H1 (cell line): ENCODE results near the gene POU2AF3. TPM values are rescaled to one million over a fixed set of nuclear protein-coding genes. Genes with fewer than 3 reads are reported as not detected.

ENCODE experiments used
- CTCF ChIA-PET: fragments of 300-600 bp; sonication (Branson Sonifier 250); formaldehyde crosslinking; loops from one replicate; lab custom pipeline; 2021; ENCODE audit not compliant: partially characterized antibody; lab: Charles Lee
- POLR2A ChIA-PET: fragments of 300-600 bp; sonication (Branson Sonifier 250); formaldehyde crosslinking; loops from one replicate; lab custom pipeline; 2021; ENCODE audit warnings: inconsistent platforms; ENCODE audit not compliant: partially characterized antibody; lab: Charles Lee
- DNase-seq, 2 experiments: peaks; one replicate each; pipeline versions ENCODE4 v3.0.0 to v3.0.0-alpha.2; 2010 to 2022; ENCODE audit warnings: low spot score in 2 of 2, low read depth in 1 of 2, mixed read lengths in 1 of 2
- FAIRE-seq: peaks from 2 replicates; lab custom pipeline; 2011; peaks lifted over from hg19 to GRCh38; lab: Jason Lieb, UNC
- H2AFZ ChIP-seq: 2 replicates; pipeline ENCODE4 v1.8.1; 2012; ENCODE audit warnings: low read length, inconsistent platforms
- H2AK5ac ChIP-seq: 2 replicates; pipeline ENCODE4 v1.6.1; 2013; ENCODE audit warnings: low read depth, low read length
- H2BK120ac ChIP-seq: replicated peaks from 2 replicates; pipeline ENCODE3; 2013; ENCODE audit warnings: low read depth, low read length, inconsistent platforms
- H2BK12ac ChIP-seq: 2 replicates; pipeline ENCODE4 v1.6.1; 2013; ENCODE audit warnings: low read depth, low read length
- H2BK15ac ChIP-seq: 2 replicates; pipeline ENCODE4 v1.6.1; 2013; ENCODE audit warnings: low read length
- H2BK20ac ChIP-seq: 2 replicates; pipeline ENCODE4 v1.6.1; 2013; ENCODE audit warnings: low read length
- H2BK5ac ChIP-seq: 2 replicates; pipeline ENCODE4 v1.6.1; 2013; ENCODE audit warnings: low read depth, low read length
- H3K14ac ChIP-seq: 2 replicates; pipeline ENCODE4 v1.6.1; 2013; ENCODE audit warnings: inconsistent platforms; ENCODE audit not compliant: insufficient read length
- H3K18ac ChIP-seq: 2 replicates; pipeline ENCODE4 v1.6.1; 2013; ENCODE audit warnings: low read length; ENCODE audit errors: extremely low read depth
- H3K23ac ChIP-seq: 2 replicates; pipeline ENCODE4 v1.6.1; 2013; ENCODE audit warnings: inconsistent platforms; ENCODE audit not compliant: insufficient read length
- H3K23me2 ChIP-seq: 2 replicates; pipeline ENCODE4 v1.6.1; 2013; ENCODE audit warnings: low read depth, low read length
- H3K27ac ChIP-seq: 2 replicates; pipeline ENCODE4 v1.6.1; 2011; ENCODE audit warnings: low read depth, low read length, inconsistent platforms
- H3K27me3 ChIP-seq, 4 experiments: replicated peaks in 1 of 4; 1 replicate in 1 of 4; 2 replicates in 3 of 4; pipeline versions ENCODE4 v1.6.1 to v1.8.1; 2011 to 2013; ENCODE audit warnings: low read length in 3 of 4, mild to moderate bottlenecking in 3 of 4, inconsistent platforms in 2 of 4, mixed read lengths in 2 of 4, moderate library complexity in 1 of 4; ENCODE audit not compliant: control insufficient read depth in 3 of 4, insufficient read depth in 3 of 4; ENCODE audit errors: extremely low read depth in 1 of 4
- H3K36me3 ChIP-seq, 4 experiments: 2 replicates each; pipeline versions ENCODE4 v1.6.1 to v1.8.1; 2011 to 2013; ENCODE audit warnings: mild to moderate bottlenecking in 4 of 4, low read length in 3 of 4, moderate library complexity in 2 of 4, control low read depth in 1 of 4, inconsistent platforms in 1 of 4; ENCODE audit not compliant: insufficient read depth in 4 of 4, control insufficient read depth in 2 of 4
- H3K4ac ChIP-seq: replicated peaks from 2 replicates; pipeline ENCODE3; 2013; ENCODE audit warnings: low read length, low read depth, mixed read lengths, inconsistent platforms; ENCODE audit not compliant: insufficient read length
- H3K4me1 ChIP-seq, 4 experiments: replicated peaks in 1 of 4; 1 replicate in 1 of 4; 2 replicates in 3 of 4; pipeline versions ENCODE4 v1.6.1 to v1.8.1; 2011 to 2013; ENCODE audit warnings: low read length in 3 of 4, inconsistent platforms in 2 of 4, mixed read lengths in 1 of 4; ENCODE audit not compliant: insufficient read depth in 4 of 4, control insufficient read depth in 3 of 4
- H3K4me2 ChIP-seq, 2 experiments: 2 replicates each; pipeline versions ENCODE4 v1.6.1 to v1.8.1; 2011 to 2013; ENCODE audit warnings: low read depth in 2 of 2, low read length in 2 of 2, control low read depth in 1 of 2, inconsistent platforms in 1 of 2, mild to moderate bottlenecking in 1 of 2; ENCODE audit not compliant: insufficient read depth in 1 of 2
- H3K4me3 ChIP-seq, 4 experiments: fragments of 200-600, 300-600 bp in 1 of 4; sonication (generic), shearing (Covaris generic), sonication (Bioruptor Twin) in 1 of 4; 2 replicates each; pipeline versions ENCODE4 v1.5.1 to v1.8.1; 2011 to 2016; ENCODE audit warnings: low read length in 4 of 4, low read depth in 3 of 4, control low read depth in 2 of 4, inconsistent platforms in 2 of 4, mild to moderate bottlenecking in 2 of 4, mixed read lengths in 1 of 4, moderate library complexity in 1 of 4; ENCODE audit not compliant: insufficient read depth in 2 of 4; ENCODE audit errors: extremely low read depth in 1 of 4
- H3K56ac ChIP-seq: replicated peaks from 2 replicates; pipeline ENCODE3; 2013; ENCODE audit warnings: low read depth, mild to moderate bottlenecking, mixed read lengths, low read length, inconsistent platforms; ENCODE audit not compliant: insufficient read length
- H3K79me1 ChIP-seq: 2 replicates; pipeline ENCODE4 v1.6.1; 2013; ENCODE audit warnings: low read depth, low read length, control low read depth
- H3K79me2 ChIP-seq, 2 experiments: 2 replicates each; pipeline versions ENCODE4 v1.6.1 to v1.8.1; 2012 to 2013; ENCODE audit warnings: low read length in 2 of 2, mild to moderate bottlenecking in 2 of 2, inconsistent platforms in 1 of 2; ENCODE audit not compliant: insufficient read depth in 2 of 2, control insufficient read depth in 1 of 2
- H3K9ac ChIP-seq, 4 experiments: replicated peaks in 1 of 4; 1 replicate in 1 of 4; 2 replicates in 3 of 4; pipeline versions ENCODE4 v1.6.1 to v1.8.1; 2011 to 2013; ENCODE audit warnings: low read depth in 3 of 4, low read length in 3 of 4, control low read depth in 2 of 4, mild to moderate bottlenecking in 2 of 4, moderate library complexity in 2 of 4, inconsistent platforms in 1 of 4; ENCODE audit errors: extremely low read depth in 1 of 4
- H3K9me3 ChIP-seq, 2 experiments: 2 replicates each; pipeline versions ENCODE4 v1.6.1 to v1.8.1; 2012 to 2013; ENCODE audit warnings: mild to moderate bottlenecking in 2 of 2, moderate library complexity in 2 of 2, control low read depth in 1 of 2, inconsistent platforms in 1 of 2, low read depth in 1 of 2, low read length in 1 of 2, mixed read lengths in 1 of 2; ENCODE audit not compliant: insufficient read depth in 2 of 2
- H4K20me1 ChIP-seq, 2 experiments: replicated peaks in 1 of 2; 2 replicates each; pipeline versions ENCODE3 to v1.8.1; 2011 to 2013; ENCODE audit warnings: inconsistent platforms in 2 of 2, low read length in 2 of 2, mild to moderate bottlenecking in 1 of 2; ENCODE audit not compliant: insufficient read depth in 2 of 2, control insufficient read depth in 1 of 2
- H4K5ac ChIP-seq: 2 replicates; pipeline ENCODE4 v1.6.1; 2013; ENCODE audit warnings: low read length, low read depth, mixed read lengths, inconsistent platforms; ENCODE audit not compliant: insufficient read length
- H4K8ac ChIP-seq: 2 replicates; pipeline ENCODE4 v1.8.0; 2013; ENCODE audit warnings: mild to moderate bottlenecking, moderate library complexity, low read length, inconsistent platforms; ENCODE audit not compliant: insufficient read depth; ENCODE audit errors: extremely low read depth
- H4K91ac ChIP-seq: replicated peaks from 2 replicates; pipeline ENCODE3; 2013; ENCODE audit warnings: low read length, mixed read lengths, inconsistent platforms; ENCODE audit not compliant: insufficient read length
- BRCA1 ChIP-seq: IDR thresholded peaks from 2 replicates; pipeline ENCODE4 v1.6.1; 2012; ENCODE audit warnings: low read depth, low read length, improper control_type of control experiment
- CREB1 ChIP-seq: IDR thresholded peaks from 2 replicates; pipeline ENCODE4 v1.6.1; 2012; ENCODE audit warnings: inconsistent platforms
- HDAC2 ChIP-seq, 2 experiments: fragments of 300-600 bp in 1 of 2; sonication (generic) in 1 of 2; IDR thresholded peaks; 2 replicates each; pipeline ENCODE4 v1.6.1; 2011 to 2012; ENCODE audit warnings: low read depth in 2 of 2, low read length in 2 of 2, mild to moderate bottlenecking in 2 of 2, moderate library complexity in 2 of 2, borderline replicate concordance in 1 of 2, inconsistent platforms in 1 of 2
- MAFK ChIP-seq: IDR thresholded peaks from 2 replicates; pipeline ENCODE4 v1.6.1; 2012; ENCODE audit warnings: low read depth, mild to moderate bottlenecking, improper control_type of control experiment, low read length
- POU5F1 ChIP-seq: IDR thresholded peaks from 2 replicates; pipeline ENCODE4 v1.6.1; 2011; ENCODE audit warnings: low read depth, mild to moderate bottlenecking, low read length, moderate library complexity
- SIX5 ChIP-seq: IDR thresholded peaks from 2 replicates; pipeline ENCODE4 v1.6.1; 2011; ENCODE audit warnings: mild to moderate bottlenecking, low read depth, low read length
- SRF ChIP-seq: IDR thresholded peaks from 2 replicates; pipeline ENCODE4 v1.6.1; 2011; ENCODE audit warnings: mild to moderate bottlenecking, low read depth, low read length, moderate library complexity
- SUZ12 ChIP-seq: fragments of 200-600 bp; sonication (generic); IDR thresholded peaks from 2 replicates; pipeline ENCODE4 v1.6.1; 2012; ENCODE audit warnings: mild to moderate bottlenecking, inconsistent platforms, low read length, moderate library complexity, mixed read lengths
- TAF7 ChIP-seq: optimal IDR thresholded peaks from 2 replicates; pipeline ENCODE3; 2011; ENCODE audit warnings: low read depth, mild to moderate bottlenecking, inconsistent platforms, low read length, moderate library complexity, borderline replicate concordance
- YY1 ChIP-seq: IDR thresholded peaks from 2 replicates; pipeline ENCODE4 v1.6.1; 2011; ENCODE audit warnings: low read depth, mild to moderate bottlenecking, low read length
- WGBS, 2 experiments: shearing (Covaris generic) in 1 of 2; methylation state at CpG; one replicate each; pipeline versions ENCODE4 v1.1.6 to v1.1.7; 2013 to 2015; ENCODE audit warnings: low lambda C conversion rate in 2 of 2, mixed read lengths in 2 of 2, inconsistent platforms in 1 of 2, low coverage in 1 of 2, missing lambda C conversion rate in 1 of 2; ENCODE audit not compliant: insufficient replicate concordance in 2 of 2, insufficient coverage in 1 of 2, insufficient read length in 1 of 2; ENCODE audit errors: extremely low coverage in 1 of 2, missing lambda C conversion rate in 1 of 2; 5-methylcytosine and 5-hydroxymethylcytosine counted together
- polyA plus RNA-seq, 7 experiments: library from polyadenylated mRNA; depleted of rRNA in 3 of 7; stranded (reverse) in 5 of 7; unstranded in 2 of 7; fragments of >200 nt in 5 of 7; fragments of 200-250 nt in 2 of 7; gene quantifications; 1 replicate in 5 of 7; 2 replicates in 1 of 7; 4 replicates in 1 of 7; pipeline versions ENCODE4 v1.2.1 to v1.2.3, GENCODE V29; 2011 to 2013; ENCODE audit warnings: missing spikeins in 2 of 7, mixed read lengths in 2 of 7
- total RNA-seq: library from RNA; stranded (reverse); fragmentation: NEBNext Ultra II Directional; extraction: Animal tissue kit (Norgen Biotek cat#: 25700); gene quantifications from 2 replicates; pipeline ENCODE4 v1.2.1, GENCODE V29; 2021

Gene POU2AF3
- total and polyA plus RNA-seq, 2 of the 8 experiments (the other 6 are each of a cell fraction or from before 2014, with no cell fraction given): 1.2 to 5.7 TPM

- Histone ChIP-seq H3K27ac (no peak overlapping the region), H2BK120ac (no peak overlapping the region), H3K36me3 (no peaks in the 10 kb centered on the region), H3K4ac (no peak overlapping the region), H3K56ac (no peak overlapping the region), H2BK5ac (no peak overlapping the region), H2BK20ac (no peak overlapping the region), H3K79me2 (no peaks in the 10 kb centered on the region), H3K14ac (no peak overlapping the region), H3K23ac (no peak overlapping the region), H3K4me2 (no peak overlapping the region), H2BK15ac (no peak overlapping the region), H3K23me2 (peaks cover 4% of the 10 kb centered on the region; the same call in 1 of the 2 replicates), H3K18ac (no peak overlapping the region), H4K5ac (no peak overlapping the region), H4K8ac (no peak overlapping the region), H3K9ac (no peak overlapping the region), H4K20me1 (peaks cover 0 to 4% of the 10 kb centered on the region in 2 experiments), H2BK12ac (no peak overlapping the region), H4K91ac (no peak overlapping the region), H2AK5ac (no peak overlapping the region), H3K4me3 (no peak overlapping the region), H2AFZ (no peak overlapping the region), H3K27me3 (no peaks in the 10 kb centered on the region), H3K79me1 (no peaks in the 10 kb centered on the region), H3K4me1 (no peaks in the 10 kb centered on the region), H3K9me3 (no peaks in the 10 kb centered on the region)
- DNase-seq (no peak), FAIRE-seq (no peak)
- POLR2A ChIA-PET: no interaction called here
- CTCF ChIA-PET: interaction anchor here (0.8 to 2.1 kb wide), 5 partner anchors 8 to 73 kb away, joined by 3 to 6 read pairs (median 6); no protein-coding TSS in a partner anchor
- 77% methylated on average over 5 of the region's 5 CpGs; no CpG with 5 or more reads in 1 of the 2 experiments for WGBS, 2 experiments
- no peak for TF ChIP-seq MAFK
- no peak for TF ChIP-seq BRCA1
- no peak for TF ChIP-seq HDAC2 (IDR thresholded peaks at IDR 0.05; ENCODE audit: borderline replicate concordance in 1 of 2, low read depth in 2 of 2, low read length in 2 of 2)
- TF ChIP-seq SIX5: no peak
- TF ChIP-seq TAF7: no peak
- no peak for TF ChIP-seq POU5F1
- TF ChIP-seq SUZ12: no peak
- no peak for TF ChIP-seq CREB1
- TF ChIP-seq YY1: no peak
- no peak for TF ChIP-seq SRF
Observed at GRCh38 chr11:111355956-111356659, 57.8 kb downstream of the POU2AF3 start.
